GM12878 (cell line): ENCODE measurements around the gene SLC25A20. TPM values are rescaled to one million over a fixed set of nuclear protein-coding genes. Genes with fewer than 3 reads are reported as not detected.

Experiments used
- ATAC-seq: fragments of 200-7000 bp; cut with Tn5 transposase; 3 replicates; pipeline ENCODE4 v1.9.1; 2020; ENCODE audit warnings: mild to moderate bottlenecking, moderate library complexity
- BruUV-seq: library from RNA; stranded (reverse); fragments of 400-500 nt; replicated peaks from 2 replicates; lab custom pipeline; 2021; lab: Mats Ljungman, UMichigan
- CTCF ChIA-PET: fragments of 300-600 bp; sonication (Branson Sonifier 250); formaldehyde crosslinking; extraction: SDS; loops from one replicate; lab custom pipeline; 2021; ENCODE audit warnings: inconsistent platforms; lab: Yijun Ruan, JAX
- POLR2A ChIA-PET: fragments of 350-600 bp; formaldehyde crosslinking; extraction: SDS; loops from one replicate; lab custom pipeline; 2021; ENCODE audit warnings: inconsistent platforms; lab: Charles Lee
- RAD21 ChIA-PET: fragments of 300-600 bp; sonication (Branson Sonifier 250); formaldehyde crosslinking; loops from one replicate; lab custom pipeline; 2023; ENCODE audit warnings: antibody characterized with exemption; ENCODE audit not compliant: unreplicated experiment; lab: Charles Lee
- SMC1A ChIA-PET: fragments of 300-600 bp; sonication (Branson Sonifier 250); formaldehyde crosslinking; loops from one replicate; lab custom pipeline; 2023; ENCODE audit not compliant: unreplicated experiment, uncharacterized antibody; lab: Charles Lee
- DNase-seq: peaks from one replicate; pipeline ENCODE4 v3.0.0-alpha.2; 2011; ENCODE audit warnings: low read depth, low spot score
- FAIRE-seq: peaks from 3 replicates; lab custom pipeline; 2011; peaks lifted over from hg19 to GRCh38; lab: Jason Lieb, UNC
- H2AFZ ChIP-seq: 2 replicates; pipeline ENCODE4 v1.6.0; 2011; ENCODE audit warnings: low read depth, low read length, control low read depth; ENCODE audit not compliant: control insufficient read depth
- H3K27ac ChIP-seq: 2 replicates; pipeline ENCODE4 v1.5.1; 2011; ENCODE audit warnings: control low read depth; ENCODE audit not compliant: control insufficient read depth, insufficient read depth
- H3K27me3 ChIP-seq, 2 experiments: replicated peaks in 1 of 2; 2 replicates each; pipeline versions ENCODE4 v1.6.0 to v1.6.1; 2011; ENCODE audit warnings: low read length in 1 of 2; ENCODE audit not compliant: control insufficient read depth in 2 of 2, insufficient read depth in 2 of 2
- H3K36me3 ChIP-seq, 2 experiments: 2 replicates each; pipeline ENCODE4 v1.5.1; 2011; ENCODE audit warnings: low read length in 1 of 2; ENCODE audit not compliant: control insufficient read depth in 2 of 2, insufficient read depth in 2 of 2
- H3K4me1 ChIP-seq: 2 replicates; pipeline ENCODE4 v1.6.1; 2011; ENCODE audit warnings: mild to moderate bottlenecking, low read length, moderate library complexity, mixed read lengths; ENCODE audit not compliant: control insufficient read depth, insufficient read depth
- H3K4me2 ChIP-seq: 2 replicates; pipeline ENCODE4 v1.6.0; 2011; ENCODE audit warnings: control low read depth; ENCODE audit not compliant: control insufficient read depth, insufficient read depth
- H3K4me3 ChIP-seq: fragments of 200-600 bp; sonication (generic); 2 replicates; pipeline ENCODE4 v1.5.1; 2016
- H3K79me2 ChIP-seq: 2 replicates; pipeline ENCODE4 v1.6.0; 2011; ENCODE audit warnings: low read length; ENCODE audit not compliant: control insufficient read depth, insufficient read depth
- H3K9ac ChIP-seq: 2 replicates; pipeline ENCODE4 v1.8.0; 2011; ENCODE audit warnings: low read length, control low read depth, mixed read lengths; ENCODE audit not compliant: control insufficient read depth, insufficient read depth
- H3K9me3 ChIP-seq: replicated peaks from 3 replicates; pipeline ENCODE4 v1.5.1; 2011; ENCODE audit warnings: mild to moderate bottlenecking, low read length; ENCODE audit not compliant: control insufficient read depth, insufficient read depth
- H4K20me1 ChIP-seq: 2 replicates; pipeline ENCODE4 v1.6.0; 2011; ENCODE audit not compliant: control insufficient read depth, insufficient read depth
- BHLHE40 ChIP-seq, 2 experiments: fragments of 450-650 bp in 1 of 2; IDR thresholded peaks; 2 replicates each; pipeline ENCODE4 v1.6.1; 2011 to 2017; ENCODE audit warnings: low read depth in 2 of 2, borderline replicate concordance in 1 of 2, improper control_type of control experiment in 1 of 2, low read length in 1 of 2, mild to moderate bottlenecking in 1 of 2
- CREM ChIP-seq: IDR thresholded peaks from 2 replicates; pipeline ENCODE4 v1.6.1; 2014; ENCODE audit warnings: antibody characterized with exemption, low read depth
- FOXM1 ChIP-seq: IDR thresholded peaks from 2 replicates; pipeline ENCODE4 v1.6.1; 2012; ENCODE audit warnings: low read depth, mild to moderate bottlenecking, inconsistent platforms, low read length, moderate library complexity
- GATAD2B ChIP-seq: fragments of 450-650 bp; conservative IDR thresholded peaks from 2 replicates; pipeline ENCODE4 v1.6.1; 2017; ENCODE audit warnings: low read depth, mild to moderate bottlenecking, moderate library complexity
- LARP7 ChIP-seq: fragments of 450-650 bp; IDR thresholded peaks from 2 replicates; pipeline ENCODE4 v1.6.1; 2017; ENCODE audit warnings: mild to moderate bottlenecking
- MTA2 ChIP-seq: fragments of 450-650 bp; IDR thresholded peaks from 2 replicates; pipeline ENCODE4 v1.6.1; 2016; ENCODE audit warnings: low read depth, mild to moderate bottlenecking, moderate library complexity
- MTA3 ChIP-seq: IDR thresholded peaks from 2 replicates; pipeline ENCODE4 v1.6.1; 2012; ENCODE audit warnings: low read length, inconsistent platforms, borderline replicate concordance
- NR2F1 ChIP-seq: fragments of 450-650 bp; conservative IDR thresholded peaks from 2 replicates; pipeline ENCODE4 v1.6.1; 2017; ENCODE audit warnings: mild to moderate bottlenecking
- PAX8 ChIP-seq: fragments of 450-650 bp; IDR thresholded peaks from 2 replicates; pipeline ENCODE4 v1.6.1; 2017; ENCODE audit warnings: mild to moderate bottlenecking, moderate library complexity
- SP1 ChIP-seq: IDR thresholded peaks from one replicate; pipeline ENCODE4 v1.6.1; 2011; ENCODE audit warnings: low read depth, low read length
- SPI1 ChIP-seq: IDR thresholded peaks from 2 replicates; pipeline ENCODE4 v1.6.1; 2011; ENCODE audit warnings: low read depth, mild to moderate bottlenecking, low read length, moderate library complexity, borderline replicate concordance; ENCODE audit not compliant: insufficient read depth
- TCF12 ChIP-seq: IDR thresholded peaks from 2 replicates; pipeline ENCODE4 v1.6.1; 2011; ENCODE audit warnings: low read depth, mild to moderate bottlenecking, low read length
- YY1 ChIP-seq: IDR thresholded peaks from 2 replicates; pipeline ENCODE4 v1.6.1; 2011; ENCODE audit warnings: low read depth, mild to moderate bottlenecking, low read length
- WGBS: methylation state at CpG from one replicate; pipeline ENCODE4 v1.1.6; 2016; ENCODE audit warnings: low lambda C conversion rate; ENCODE audit not compliant: insufficient replicate concordance, insufficient coverage; ENCODE audit errors: missing lambda C conversion rate; 5-methylcytosine and 5-hydroxymethylcytosine counted together
- in situ Hi-C: fragments of 300-500 bp; cut with MboI; formaldehyde crosslinking; loops from 9 replicates; pipeline ENCODE4 v1.14.3; 2018; ENCODE audit warnings: mixed read lengths
- intact Hi-C: fragments of 100-400 bp; cut with micrococcal nuclease; formaldehyde crosslinking; loops from one replicate; pipeline ENCODE4 v1.14.2; 2022; ENCODE audit not compliant: unreplicated experiment
- polyA plus RNA-seq, 11 experiments: library from polyadenylated mRNA; depleted of rRNA in 4 of 11; unstranded in 6 of 11; stranded (reverse) in 5 of 11; fragments of >200 nt; fragmentation: Nextera tagmentation in 4 of 11; fragmentation: Illumina TruSeq in 1 of 11; extraction: Ambion mirVana in 4 of 11; extraction: Trizol in 1 of 11; gene quantifications; 1 replicate in 1 of 11; 2 replicates in 10 of 11; pipeline versions ENCODE4 v1.2.1 to v1.2.3, GENCODE V29; 2011 to 2016; ENCODE audit warnings: inconsistent platforms in 2 of 11, missing spikeins in 2 of 11, low read depth in 1 of 11
- total RNA-seq, 4 experiments: library from RNA; depleted of rRNA in 3 of 4; stranded (reverse); fragments of >200 nt in 3 of 4; fragmentation: Illumina TruSeq in 1 of 4; extraction: Trizol in 1 of 4; gene quantifications; 2 replicates each; pipeline versions ENCODE4 v1.2.1 to v1.2.3, GENCODE V29; 2013 to 2021
- TF ChIP-seq, protein P1 (sequence below): IDR thresholded peaks from 2 replicates; pipeline ENCODE4 v1.6.1; 2012; ENCODE audit warnings: improper control_type of control experiment, low read depth, low read length; ENCODE audit not compliant: insufficient replicate concordance
- TF ChIP-seq, protein P2 (sequence below): fragments of 450-650 bp; IDR thresholded peaks from 2 replicates; pipeline ENCODE4 v1.6.1; 2014; ENCODE audit warnings: mild to moderate bottlenecking
- TF ChIP-seq, protein P3 (sequence below): IDR thresholded peaks from 2 replicates; pipeline ENCODE4 v1.6.1; 2011; ENCODE audit warnings: borderline replicate concordance, low read depth, mild to moderate bottlenecking, moderate library complexity, low read length; ENCODE audit not compliant: insufficient read depth, poor library complexity, severe bottlenecking

Gene SLC25A20
- total and polyA plus RNA-seq, 10 of the 15 experiments (the other 5 are each of a cell fraction or from before 2014, with no cell fraction given) = 12.9 to 38.6 (median 22.1) TPM

DNA sequence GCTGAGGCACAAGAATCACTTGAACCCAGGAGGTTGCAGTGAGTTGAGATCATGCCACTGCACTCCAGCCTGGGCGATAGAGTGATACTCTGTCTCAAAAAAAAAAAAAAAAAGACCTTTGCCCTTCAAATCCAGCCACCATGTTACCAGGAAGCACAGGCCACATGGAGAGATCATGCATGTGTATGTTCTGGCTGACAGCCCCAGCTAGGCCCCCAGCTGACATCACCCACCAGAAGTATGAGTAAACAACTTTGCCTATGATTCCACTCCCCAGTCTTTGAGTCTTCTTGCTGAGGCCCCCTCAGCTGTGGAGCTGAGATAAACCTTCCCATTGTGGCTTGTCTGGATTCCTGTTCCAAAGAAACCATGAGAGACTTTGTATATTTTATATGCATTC, 16.6 kb upstream of the SLC25A20 start:
- no peaks in the 10 kb centered on the region for H3K27me3 ChIP-seq
- H3K9me3 ChIP-seq = no peaks in the 10 kb centered on the region
- in situ Hi-C loops = no loop called here
- no TSS peak for BruUV-seq
- H3K4me3 ChIP-seq = no peak overlapping the region
- no peak overlapping the region for H3K27ac ChIP-seq
- no peaks in the 10 kb centered on the region for H4K20me1 ChIP-seq
- no peak overlapping the region for H2AFZ ChIP-seq
- peaks cover 13% of the 10 kb centered on the region for H3K79me2 ChIP-seq
- no peaks in the 10 kb centered on the region for H3K36me3 ChIP-seq
- peaks cover 5% of the 10 kb centered on the region for H3K4me1 ChIP-seq
- intact Hi-C loops = no loop called here
- H3K4me2 ChIP-seq = no peak overlapping the region
- TF ChIP-seq FOXM1 = no peak
- no peak for TF ChIP-seq SPI1
- TF ChIP-seq TCF12 = no peak
- no peak for TF ChIP-seq CREM
- TF ChIP-seq YY1 = no peak
- TF ChIP-seq, protein P1, sequence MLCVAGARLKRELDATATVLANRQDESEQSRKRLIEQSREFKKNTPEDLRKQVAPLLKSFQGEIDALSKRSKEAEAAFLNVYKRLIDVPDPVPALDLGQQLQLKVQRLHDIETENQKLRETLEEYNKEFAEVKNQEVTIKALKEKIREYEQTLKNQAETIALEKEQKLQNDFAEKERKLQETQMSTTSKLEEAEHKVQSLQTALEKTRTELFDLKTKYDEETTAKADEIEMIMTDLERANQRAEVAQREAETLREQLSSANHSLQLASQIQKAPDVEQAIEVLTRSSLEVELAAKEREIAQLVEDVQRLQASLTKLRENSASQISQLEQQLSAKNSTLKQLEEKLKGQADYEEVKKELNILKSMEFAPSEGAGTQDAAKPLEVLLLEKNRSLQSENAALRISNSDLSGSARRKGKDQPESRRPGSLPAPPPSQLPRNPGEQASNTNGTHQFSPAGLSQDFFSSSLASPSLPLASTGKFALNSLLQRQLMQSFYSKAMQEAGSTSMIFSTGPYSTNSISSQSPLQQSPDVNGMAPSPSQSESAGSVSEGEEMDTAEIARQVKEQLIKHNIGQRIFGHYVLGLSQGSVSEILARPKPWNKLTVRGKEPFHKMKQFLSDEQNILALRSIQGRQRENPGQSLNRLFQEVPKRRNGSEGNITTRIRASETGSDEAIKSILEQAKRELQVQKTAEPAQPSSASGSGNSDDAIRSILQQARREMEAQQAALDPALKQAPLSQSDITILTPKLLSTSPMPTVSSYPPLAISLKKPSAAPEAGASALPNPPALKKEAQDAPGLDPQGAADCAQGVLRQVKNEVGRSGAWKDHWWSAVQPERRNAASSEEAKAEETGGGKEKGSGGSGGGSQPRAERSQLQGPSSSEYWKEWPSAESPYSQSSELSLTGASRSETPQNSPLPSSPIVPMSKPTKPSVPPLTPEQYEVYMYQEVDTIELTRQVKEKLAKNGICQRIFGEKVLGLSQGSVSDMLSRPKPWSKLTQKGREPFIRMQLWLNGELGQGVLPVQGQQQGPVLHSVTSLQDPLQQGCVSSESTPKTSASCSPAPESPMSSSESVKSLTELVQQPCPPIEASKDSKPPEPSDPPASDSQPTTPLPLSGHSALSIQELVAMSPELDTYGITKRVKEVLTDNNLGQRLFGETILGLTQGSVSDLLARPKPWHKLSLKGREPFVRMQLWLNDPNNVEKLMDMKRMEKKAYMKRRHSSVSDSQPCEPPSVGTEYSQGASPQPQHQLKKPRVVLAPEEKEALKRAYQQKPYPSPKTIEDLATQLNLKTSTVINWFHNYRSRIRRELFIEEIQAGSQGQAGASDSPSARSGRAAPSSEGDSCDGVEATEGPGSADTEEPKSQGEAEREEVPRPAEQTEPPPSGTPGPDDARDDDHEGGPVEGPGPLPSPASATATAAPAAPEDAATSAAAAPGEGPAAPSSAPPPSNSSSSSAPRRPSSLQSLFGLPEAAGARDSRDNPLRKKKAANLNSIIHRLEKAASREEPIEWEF = no peak
- TF ChIP-seq BHLHE40 (IDR thresholded peaks at IDR 0.05; ENCODE audit: borderline replicate concordance in 1 of 2, low read depth in 2 of 2, low read length in 1 of 2) = no peak
- no peak for TF ChIP-seq MTA2
- TF ChIP-seq MTA3 = no peak
- TF ChIP-seq PAX8 = no peak
- TF ChIP-seq, protein P2, sequence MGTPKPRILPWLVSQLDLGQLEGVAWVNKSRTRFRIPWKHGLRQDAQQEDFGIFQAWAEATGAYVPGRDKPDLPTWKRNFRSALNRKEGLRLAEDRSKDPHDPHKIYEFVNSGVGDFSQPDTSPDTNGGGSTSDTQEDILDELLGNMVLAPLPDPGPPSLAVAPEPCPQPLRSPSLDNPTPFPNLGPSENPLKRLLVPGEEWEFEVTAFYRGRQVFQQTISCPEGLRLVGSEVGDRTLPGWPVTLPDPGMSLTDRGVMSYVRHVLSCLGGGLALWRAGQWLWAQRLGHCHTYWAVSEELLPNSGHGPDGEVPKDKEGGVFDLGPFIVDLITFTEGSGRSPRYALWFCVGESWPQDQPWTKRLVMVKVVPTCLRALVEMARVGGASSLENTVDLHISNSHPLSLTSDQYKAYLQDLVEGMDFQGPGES = no peak
- no peak for TF ChIP-seq LARP7
- TF ChIP-seq, protein P3, sequence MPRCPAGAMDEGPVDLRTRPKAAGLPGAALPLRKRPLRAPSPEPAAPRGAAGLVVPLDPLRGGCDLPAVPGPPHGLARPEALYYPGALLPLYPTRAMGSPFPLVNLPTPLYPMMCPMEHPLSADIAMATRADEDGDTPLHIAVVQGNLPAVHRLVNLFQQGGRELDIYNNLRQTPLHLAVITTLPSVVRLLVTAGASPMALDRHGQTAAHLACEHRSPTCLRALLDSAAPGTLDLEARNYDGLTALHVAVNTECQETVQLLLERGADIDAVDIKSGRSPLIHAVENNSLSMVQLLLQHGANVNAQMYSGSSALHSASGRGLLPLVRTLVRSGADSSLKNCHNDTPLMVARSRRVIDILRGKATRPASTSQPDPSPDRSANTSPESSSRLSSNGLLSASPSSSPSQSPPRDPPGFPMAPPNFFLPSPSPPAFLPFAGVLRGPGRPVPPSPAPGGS = no peak
- TF ChIP-seq GATAD2B = no peak
- TF ChIP-seq SP1 = no peak
- no peak for TF ChIP-seq NR2F1
- ChIA-PET SMC1A (no interaction called here), POLR2A (interaction anchor here (0.6 to 0.7 kb wide), 4 partner anchors 11 to 160 kb away, joined by 3 to 5 read pairs (median 4); no protein-coding TSS in a partner anchor), RAD21 (interaction anchor here (0.5 to 0.6 kb wide), 2 partner anchors 10 to 12 kb away, joined by 3 to 6 read pairs; no protein-coding TSS in a partner anchor), CTCF (no interaction called here)
- H3K9ac ChIP-seq = no peak overlapping the region
- DNase-seq (no peak), FAIRE-seq (no peak), ATAC-seq (no peak)
- 89% methylated on average over 1 of the region's 1 CpG for WGBS
